Thymus (tissue), 11 donors: ENCODE measurements around the gene GALR2. TPM values are rescaled to one million over a fixed set of nuclear protein-coding genes. Genes with fewer than 3 reads are reported as not detected.
"Not testable (repeated sequence)": the region's sequence is repeated elsewhere in the genome, so short reads cannot be mapped to it uniquely, and the experiment has no call there.

Experiments used
- DNase-seq, 9 donors: peaks; one replicate each; pipeline ENCODE4 v3.0.0-alpha.2; 2013; ENCODE audit warnings: low spot score in 9 of 9, low read depth in 6 of 9, missing footprints in 1 of 9
- H3K27ac ChIP-seq, 2 donors: one replicate each; pipeline ENCODE4 v1.5.1; 2013; ENCODE audit warnings: control low read depth in 1 of 2, low read depth in 1 of 2, low read length in 1 of 2, mild to moderate bottlenecking in 1 of 2, moderate library complexity in 1 of 2
- H3K27me3 ChIP-seq, 2 donors: one replicate each; pipeline ENCODE4 v1.5.1; 2013; ENCODE audit warnings: low read length in 1 of 2; ENCODE audit not compliant: control insufficient read depth in 2 of 2, insufficient read depth in 1 of 2
- H3K36me3 ChIP-seq, 2 donors: one replicate each; pipeline ENCODE4 v1.5.1; 2013; ENCODE audit warnings: low read length in 1 of 2, mild to moderate bottlenecking in 1 of 2, moderate library complexity in 1 of 2; ENCODE audit not compliant: control insufficient read depth in 2 of 2, insufficient read depth in 2 of 2
- H3K4me1 ChIP-seq, 2 donors: one replicate each; pipeline ENCODE4 v1.5.1; 2013; ENCODE audit warnings: low read length in 2 of 2; ENCODE audit not compliant: control insufficient read depth in 2 of 2, insufficient read depth in 2 of 2
- H3K4me3 ChIP-seq, 2 donors: one replicate each; pipeline ENCODE4 v1.5.1; 2013; ENCODE audit warnings: low read length in 2 of 2, control low read depth in 1 of 2, mild to moderate bottlenecking in 1 of 2
- H3K9me3 ChIP-seq, 2 donors: one replicate each; pipeline ENCODE4 v1.5.1; 2013; ENCODE audit warnings: low read length in 1 of 2, mild to moderate bottlenecking in 1 of 2; ENCODE audit not compliant: control insufficient read depth in 2 of 2, insufficient read depth in 1 of 2
- WGBS: extraction: QIAGEN DNeasy Blood & Tissue Kit; methylation state at CpG from one replicate; pipeline ENCODE4 v1.1.7; 2013; 5-methylcytosine and 5-hydroxymethylcytosine counted together
- polyA plus RNA-seq: library from polyadenylated mRNA; stranded (reverse); fragments of 200-250 nt; gene quantifications from one replicate; pipeline ENCODE4 v1.2.3, GENCODE V29; 2013
- total RNA-seq: library from RNA; stranded (reverse); fragments of 120-200 nt; gene quantifications from one replicate; pipeline ENCODE4 v1.2.4, GENCODE V29; 2013
- donor health status: healthy.

GALR2 gene
- total and polyA plus RNA-seq, 2 donors, result 0.09 TPM

DNA sequence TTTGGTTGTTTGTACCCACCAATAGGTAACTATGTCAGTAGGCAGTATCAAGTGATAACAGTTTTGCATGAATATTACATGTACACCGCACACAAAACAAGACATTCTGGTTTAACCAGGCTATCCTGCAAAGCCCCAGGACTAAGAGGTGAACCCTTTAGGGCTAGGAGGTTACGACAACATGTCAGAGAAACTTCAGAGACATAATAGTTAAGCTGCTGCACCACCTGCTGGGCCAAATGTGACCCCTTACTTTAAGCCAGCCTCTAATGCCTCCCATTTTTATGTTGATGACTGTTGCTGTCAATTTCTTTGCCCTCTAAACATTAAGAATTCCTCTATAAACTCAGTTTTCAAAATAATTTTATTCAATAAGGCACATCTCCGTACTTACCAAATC lies 17.7 kb upstream of the GALR2 start:
- Histone ChIP-seq H3K27ac (no peak overlapping the region), H3K4me1 (no peaks in the 10 kb centered on the region), H3K9me3 (no peaks in the 10 kb centered on the region), H3K4me3 (no peak overlapping the region), H3K27me3 (no peaks in the 10 kb centered on the region), H3K36me3 (peaks cover 76 to 87% of the 10 kb centered on the region in 2 donors)
- WGBS, result 99% methylated on average over 3 of the region's 3 CpGs
- peak in 1 of 9 donors; percentile 9 for DNase-seq

- DNase-seq, H3K4me3 ChIP-seq, H3K27me3 ChIP-seq, H3K4me1 ChIP-seq, H3K9me3 ChIP-seq, H3K27ac ChIP-seq: not testable (repeated sequence)
- 91% methylated on average over 6 of the region's 6 CpGs for WGBS
- H3K36me3 ChIP-seq, result peaks cover 79 to 88% of the 10 kb centered on the region in 2 donors
These were observed 16.3 kb upstream of the GALR2 start for GRCh38 chr17:76058264-76058663.

DNA sequence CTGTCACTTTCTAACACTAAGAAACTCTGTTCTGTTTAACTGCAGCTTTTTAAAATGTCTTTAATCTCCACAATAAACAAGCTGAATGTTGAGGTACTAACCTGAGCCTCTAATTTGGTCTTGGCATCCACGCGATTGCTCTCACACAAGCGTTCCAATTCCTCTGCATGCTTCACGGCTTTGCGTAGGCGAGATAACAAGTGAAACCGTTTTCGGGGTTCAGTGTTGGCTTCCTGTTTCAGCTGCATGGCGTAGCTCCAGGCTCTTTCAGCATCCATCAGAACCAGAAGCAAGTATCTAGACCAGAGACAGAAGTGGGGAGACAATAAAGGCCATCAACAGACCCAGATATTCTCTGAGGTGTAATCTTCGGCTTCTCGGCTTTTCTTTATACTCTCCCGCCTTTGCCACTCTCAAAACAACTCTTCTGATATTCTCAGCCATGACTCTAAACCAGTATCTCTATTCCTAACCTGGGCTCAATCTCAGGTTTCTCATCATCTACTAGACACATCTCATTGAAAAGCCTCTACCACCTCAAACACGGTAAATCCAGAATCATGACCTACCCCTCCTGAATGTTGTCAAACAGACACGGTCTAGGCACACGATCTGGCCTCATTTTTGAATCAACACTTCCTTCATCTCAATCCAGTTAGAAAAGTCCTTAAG lies 10.6 kb upstream of the GALR2 start:
- no peaks in the 10 kb centered on the region for H3K27me3 ChIP-seq
- H3K36me3 ChIP-seq, result peaks cover 66 to 83% of the 10 kb centered on the region in 2 donors
- 91% methylated on average over 15 of the region's 15 CpGs for WGBS
- H3K27ac ChIP-seq, result no peak overlapping the region
- no peaks in the 10 kb centered on the region for H3K9me3 ChIP-seq
- H3K4me1 ChIP-seq, result no peaks in the 10 kb centered on the region
- DNase-seq, result no peak
- no peak overlapping the region for H3K4me3 ChIP-seq

DNA sequence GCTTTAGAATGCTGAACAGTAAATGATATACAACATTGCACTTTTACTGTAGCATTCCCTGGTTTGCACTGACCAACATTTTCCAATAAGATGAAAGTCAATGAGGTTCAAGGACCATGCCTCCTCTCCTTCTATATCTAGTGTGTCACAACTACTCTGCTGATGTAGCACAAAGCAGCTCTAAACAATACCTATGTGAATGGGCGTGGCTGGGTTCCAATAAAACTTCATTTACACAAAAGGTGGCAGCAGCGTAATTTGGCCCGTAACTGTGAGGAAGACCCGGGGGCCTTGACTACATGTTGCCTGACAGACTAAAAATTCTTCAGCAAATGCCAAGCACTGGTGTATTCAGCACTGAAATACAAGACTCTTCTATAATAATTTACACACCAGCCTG lies 8.8 kb upstream of the GALR2 start:
- WGBS, result 98% methylated on average over 4 of the region's 4 CpGs
- H3K36me3 ChIP-seq, result peaks cover 53 to 69% of the 10 kb centered on the region in 2 donors
- no peak overlapping the region for H3K4me3 ChIP-seq
- no peaks in the 10 kb centered on the region for H3K27me3 ChIP-seq
- H3K4me1 ChIP-seq, result peaks cover 2 to 5% of the 10 kb centered on the region in 2 donors
- no peaks in the 10 kb centered on the region for H3K9me3 ChIP-seq
- H3K27ac ChIP-seq, result no peak overlapping the region
- no peak for DNase-seq

DNA sequence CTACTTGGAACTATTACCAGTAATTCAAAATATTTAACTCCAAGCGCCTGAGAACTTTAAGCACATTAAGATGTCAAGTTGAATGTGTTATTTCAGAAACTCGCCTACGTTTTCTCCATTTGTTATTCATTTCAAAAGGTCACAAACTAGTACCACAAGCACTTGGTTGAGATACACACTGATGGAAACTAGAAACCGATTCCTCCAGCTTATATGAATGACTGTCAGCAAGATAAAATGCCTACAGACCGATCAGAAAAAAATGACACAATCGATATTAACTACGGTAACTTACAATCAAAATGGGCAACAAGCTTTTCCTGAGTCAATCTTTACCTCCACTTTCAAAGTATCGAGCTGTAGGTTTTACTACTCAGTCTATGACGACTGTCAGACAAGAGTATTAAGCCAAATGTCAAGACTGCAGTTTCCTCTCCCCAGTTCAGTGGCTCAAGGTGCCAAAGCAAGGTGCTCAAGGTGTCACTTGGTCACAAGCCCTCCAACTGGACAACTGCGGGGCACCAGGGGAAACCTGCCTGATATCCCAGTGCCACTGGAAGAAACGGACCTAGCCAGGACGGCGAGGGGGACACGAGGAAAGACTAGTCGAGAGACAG lies 2.9 kb upstream of the GALR2 start:
- H3K36me3 ChIP-seq, result peaks cover 9 to 19% of the 10 kb centered on the region in 2 donors
- DNase-seq, result peak in 1 of 9 donors; percentile 45
- peak overlapping the region; percentile 66 to 73 for H3K4me3 ChIP-seq
- H3K4me1 ChIP-seq, result peaks cover 14 to 27% of the 10 kb centered on the region in 2 donors
- peak overlapping the region; percentile 27 to 44 for H3K27ac ChIP-seq
- H3K9me3 ChIP-seq, result peaks cover 0 to 7% of the 10 kb centered on the region in 2 donors
- 26% methylated on average over 15 of the region's 15 CpGs for WGBS
- peaks cover 32 to 38% of the 10 kb centered on the region in 2 donors for H3K27me3 ChIP-seq

DNA sequence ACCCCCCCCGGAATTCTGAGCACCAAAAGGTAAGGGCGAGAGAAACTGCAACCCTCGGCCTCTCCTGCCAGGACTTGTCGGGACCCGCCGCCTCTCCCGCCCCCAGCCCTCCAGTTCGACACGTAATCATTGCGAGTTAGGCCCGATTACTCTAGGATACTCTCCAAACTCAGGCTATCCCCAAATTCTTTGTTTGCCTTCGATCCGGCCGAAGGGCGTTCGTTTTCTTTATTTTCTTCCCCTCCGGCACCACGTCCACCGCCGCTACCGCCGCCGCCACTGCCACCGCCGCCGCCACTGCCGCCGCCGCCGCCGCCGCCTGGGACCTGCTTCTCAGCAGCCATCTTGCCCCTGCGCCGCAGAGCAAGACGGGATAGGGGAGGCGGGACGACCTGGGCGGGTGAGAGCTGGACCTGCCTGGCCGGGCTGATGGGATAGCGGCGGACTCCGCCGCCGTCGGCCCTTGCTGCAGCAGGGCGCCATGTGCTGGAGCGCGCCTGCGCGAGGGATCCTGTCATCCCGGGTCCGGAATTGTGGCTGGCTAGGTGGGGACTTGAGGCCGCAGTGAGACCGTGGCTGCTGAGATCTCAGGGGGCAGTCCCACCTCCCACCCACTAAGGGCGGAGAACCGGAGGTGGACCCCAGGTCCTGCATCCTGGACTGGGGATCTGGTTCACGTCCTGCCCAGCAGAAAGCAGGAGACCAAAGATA lies 2.3 kb upstream of the GALR2 start, which contains the start of gene SRP68:
SRP68 (minus strand) TSS at position 370 of the 711 bp plus-strand sequence; CDS start at position 344, 26 bp downstream.
- under 1% methylated on average over 57 of the region's 57 CpGs for WGBS
- H3K9me3 ChIP-seq, result peaks cover 0 to 7% of the 10 kb centered on the region in 2 donors
- peaks cover 9 to 13% of the 10 kb centered on the region in 2 donors for H3K36me3 ChIP-seq
- peak in 8 of 9 donors; percentile 50 to 82 (median 66) for DNase-seq
- peak within 1 kb of the TSS; percentile 27 to 44 for H3K27ac ChIP-seq
- H3K4me1 ChIP-seq, result peaks cover 18 to 33% of the 10 kb centered on the region in 2 donors
- peaks cover 38 to 45% of the 10 kb centered on the region in 2 donors for H3K27me3 ChIP-seq
- peak within 1 kb of the TSS; percentile 66 to 73 for H3K4me3 ChIP-seq

DNA sequence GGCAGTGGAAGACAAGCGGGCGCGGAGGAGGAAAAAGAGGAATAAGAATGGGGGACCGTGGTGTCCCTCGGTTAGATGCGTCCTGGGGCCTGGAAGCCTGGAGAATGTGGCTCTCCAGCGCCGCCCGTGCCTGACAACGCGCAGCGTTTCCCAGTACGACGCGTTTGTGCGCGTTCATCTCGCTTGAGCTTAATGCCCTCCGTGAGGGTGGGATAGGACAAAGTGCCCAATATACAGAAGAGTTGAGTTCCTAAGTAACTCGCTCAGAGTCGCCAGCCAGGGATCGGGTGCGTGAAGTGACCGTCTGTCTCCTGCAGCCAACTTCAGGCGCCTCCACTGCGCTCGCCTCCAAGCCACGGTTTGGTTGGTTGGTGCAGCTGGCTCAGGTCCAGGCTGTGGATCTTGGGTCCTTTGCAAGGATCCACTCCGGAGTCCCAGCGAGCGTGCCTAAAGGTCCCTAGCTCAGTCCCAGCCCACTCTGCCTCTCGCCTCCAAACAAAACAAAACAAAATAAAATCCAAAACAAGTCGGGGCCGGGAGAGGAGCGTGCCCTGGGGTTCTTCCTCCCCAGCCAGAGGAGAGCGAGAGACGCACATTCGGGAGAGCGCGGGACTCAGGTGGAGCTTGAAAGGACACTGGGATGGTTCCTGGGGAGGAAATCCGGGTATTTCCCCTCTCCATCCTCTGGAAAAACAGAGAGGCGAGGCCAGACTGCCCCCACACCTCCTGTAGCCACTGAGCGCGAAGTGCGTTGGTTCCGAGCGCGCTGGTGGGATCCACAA lies 974 bp downstream of the GALR2 start:
- no peak for DNase-seq
- H3K9me3 ChIP-seq, result peaks cover 1 to 7% of the 10 kb centered on the region in 2 donors
- H3K27ac ChIP-seq, result no peak overlapping the region
- peaks cover 55 to 78% of the 10 kb centered on the region in 2 donors for H3K27me3 ChIP-seq
- H3K4me3 ChIP-seq, result no peak overlapping the region
- WGBS, result 9% methylated on average over 48 of the region's 48 CpGs
- H3K36me3 ChIP-seq, result no peaks in the 10 kb centered on the region
- H3K4me1 ChIP-seq, result peaks cover 27 to 66% of the 10 kb centered on the region in 2 donors

- Histone ChIP-seq H3K4me3 (peak overlapping the region in 1 of 2 donors; percentile 38), H3K4me1 (peaks cover 24 to 66% of the 10 kb centered on the region in 2 donors), H3K27me3 (peaks cover 55 to 79% of the 10 kb centered on the region in 2 donors), H3K27ac (no peak overlapping the region), H3K36me3 (no peaks in the 10 kb centered on the region), H3K9me3 (peaks cover 1 to 7% of the 10 kb centered on the region in 2 donors)
- no peak for DNase-seq
- WGBS, result 7% methylated on average over 41 of the region's 41 CpGs
These were observed 1.7 kb downstream of the GALR2 start for GRCh38 chr17:76076146-76076764.
